ENCODE measurements around the gene YEATS4.
"Not testable (repeated sequence)": the region's sequence is repeated elsewhere in the genome, so short reads cannot be mapped to it uniquely, and the experiment has no call there.

Gene YEATS4

GRCh38 chr12:69359531-69360347, at the start of gene YEATS4:
Gene YEATS4, plus strand, starts transcription at chr12:69359743. Its CDS starts 230 bp downstream, at chr12:69359973.
- peak; percentile 94 for DNase-seq

GRCh38 chr12:69313209-69313608, 46.3 kb upstream of the YEATS4 start:
- DNase-seq: no peak

GRCh38 chr12:69316784-69317183, 42.8 kb upstream of the YEATS4 start:
- not testable (repeated sequence) for DNase-seq

GRCh38 chr12:69317233-69317632, 42.3 kb upstream of the YEATS4 start:
- DNase-seq: not testable (repeated sequence)

GRCh38 chr12:69318225-69318624, 41.3 kb upstream of the YEATS4 start:
- no peak for DNase-seq

GRCh38 chr12:69321351-69321750, 38.2 kb upstream of the YEATS4 start:
- no peak for DNase-seq

GRCh38 chr12:69324797-69325466, 34.6 kb upstream of the YEATS4 start:
- DNase-seq: no peak

GRCh38 chr12:69328426-69328825, 31.1 kb upstream of the YEATS4 start:
- DNase-seq: no peak

- DNase-seq: peak; percentile 34
These were observed 29.7 kb upstream of the YEATS4 start for GRCh38 chr12:69329669-69330428.

GRCh38 chr12:69330475-69331473, 28.8 kb upstream of the YEATS4 start:
- DNase-seq: peak; percentile 46

- DNase-seq: no peak
These were observed 28.0 kb upstream of the YEATS4 start for GRCh38 chr12:69331519-69331908.

- no peak for DNase-seq
These were observed 27.4 kb upstream of the YEATS4 start for GRCh38 chr12:69331909-69332684.

- DNase-seq: no peak
These were observed 26.7 kb upstream of the YEATS4 start for GRCh38 chr12:69332815-69333358.

GRCh38 chr12:69334158-69334557, 25.4 kb upstream of the YEATS4 start:
- no peak for DNase-seq

- DNase-seq: no peak
These were observed 22.0 kb upstream of the YEATS4 start for GRCh38 chr12:69337311-69338090.

- no peak for DNase-seq
These were observed 21.3 kb upstream of the YEATS4 start for GRCh38 chr12:69338120-69338859.

GRCh38 chr12:69338936-69339335, 20.6 kb upstream of the YEATS4 start:
- no peak for DNase-seq

GRCh38 chr12:69339999-69340398, 19.5 kb upstream of the YEATS4 start:
- no peak for DNase-seq

- no peak for DNase-seq
These were observed 18.2 kb upstream of the YEATS4 start for GRCh38 chr12:69341328-69341727.

GRCh38 chr12:69342421-69342820, 17.1 kb upstream of the YEATS4 start:
- no peak for DNase-seq
